Ovary (tissue), 3 donors: ENCODE data around the gene LMF2.

Source experiments
- EP300 ChIP-seq: sonication (generic); formaldehyde crosslinking; IDR thresholded peaks from one replicate; pipeline ENCODE4 v1.6.1; 2017; ENCODE audit warnings: antibody characterized with exemption
- POLR2A ChIP-seq: fragments of 450-650 bp; IDR thresholded peaks from one replicate; pipeline ENCODE4 v1.6.1; 2017; ENCODE audit warnings: antibody characterized with exemption, mild to moderate bottlenecking, moderate library complexity
- TF ChIP-seq, protein P1 (sequence below), 3 donors: fragments of 450-650 bp in 2 of 3; fragments of 200-600 bp in 1 of 3; IDR thresholded peaks; one replicate each; pipeline versions ENCODE4 v1.5.1 to v1.8.0; 2016 to 2022; ENCODE audit warnings: antibody characterized with exemption in 3 of 3, mild to moderate bottlenecking in 1 of 3
- donor health status: DM: no; HTN: no; CAD: no.

DNA sequence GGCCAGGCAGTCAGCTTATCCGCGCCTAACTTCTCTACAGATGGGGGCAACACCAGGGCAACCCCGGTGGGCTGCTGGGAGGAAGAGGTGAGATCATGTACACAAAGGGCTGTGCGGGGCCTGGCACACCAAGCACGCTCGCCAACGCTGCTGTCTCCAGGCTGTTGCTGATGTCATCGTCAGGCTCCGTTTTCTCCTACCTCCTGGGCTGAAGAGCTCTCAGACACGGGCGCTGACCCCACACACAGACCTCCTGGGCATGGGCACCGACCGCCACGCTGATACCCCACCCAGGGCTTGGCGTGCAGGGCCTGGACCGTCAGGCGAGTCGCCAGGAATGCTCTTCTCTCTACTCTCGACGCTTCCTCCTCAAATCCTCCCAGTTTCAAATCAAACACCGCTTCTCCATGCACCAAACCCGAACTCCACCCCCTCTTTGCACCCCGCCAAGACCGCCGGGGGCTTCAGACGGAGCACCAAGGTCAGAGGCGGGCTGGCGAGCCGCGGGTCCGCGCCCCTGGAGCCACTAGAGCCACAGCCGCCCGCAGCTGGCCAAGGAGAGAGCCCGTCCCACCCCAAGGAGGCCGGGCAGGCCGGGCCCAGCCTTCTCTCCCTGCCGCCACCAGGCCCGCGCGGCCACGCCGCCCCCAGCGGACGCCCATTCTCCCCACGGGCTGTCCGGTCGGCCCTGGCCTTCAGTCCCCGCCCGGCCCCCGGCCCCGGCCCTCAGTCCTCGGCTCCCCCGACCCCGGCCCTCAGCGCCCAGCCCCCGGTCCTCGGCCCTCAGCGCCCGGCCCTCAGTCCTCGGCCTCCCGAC lies 33.4 kb downstream of the LMF2 start:
- TF ChIP-seq POLR2A (no peak), EP300 (no peak)
- TF ChIP-seq, protein P1, sequence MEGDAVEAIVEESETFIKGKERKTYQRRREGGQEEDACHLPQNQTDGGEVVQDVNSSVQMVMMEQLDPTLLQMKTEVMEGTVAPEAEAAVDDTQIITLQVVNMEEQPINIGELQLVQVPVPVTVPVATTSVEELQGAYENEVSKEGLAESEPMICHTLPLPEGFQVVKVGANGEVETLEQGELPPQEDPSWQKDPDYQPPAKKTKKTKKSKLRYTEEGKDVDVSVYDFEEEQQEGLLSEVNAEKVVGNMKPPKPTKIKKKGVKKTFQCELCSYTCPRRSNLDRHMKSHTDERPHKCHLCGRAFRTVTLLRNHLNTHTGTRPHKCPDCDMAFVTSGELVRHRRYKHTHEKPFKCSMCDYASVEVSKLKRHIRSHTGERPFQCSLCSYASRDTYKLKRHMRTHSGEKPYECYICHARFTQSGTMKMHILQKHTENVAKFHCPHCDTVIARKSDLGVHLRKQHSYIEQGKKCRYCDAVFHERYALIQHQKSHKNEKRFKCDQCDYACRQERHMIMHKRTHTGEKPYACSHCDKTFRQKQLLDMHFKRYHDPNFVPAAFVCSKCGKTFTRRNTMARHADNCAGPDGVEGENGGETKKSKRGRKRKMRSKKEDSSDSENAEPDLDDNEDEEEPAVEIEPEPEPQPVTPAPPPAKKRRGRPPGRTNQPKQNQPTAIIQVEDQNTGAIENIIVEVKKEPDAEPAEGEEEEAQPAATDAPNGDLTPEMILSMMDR (IDR thresholded peaks at IDR 0.05) = no peak
